Measurements from ENCODE around the gene IER3.
"Not testable (repeated sequence)": the region's sequence is repeated elsewhere in the genome, so short reads cannot be mapped to it uniquely, and the experiment has no call there.

IER3 gene

GRCh38 chr6:30777155-30777485, 32.8 kb upstream of the IER3 start:
- Mint-ChIP-seq H3K9me3 (no peaks in the 10 kb centered on the region), H3K4me3 (no peak overlapping the region), H3K27me3 (peaks cover 20% of the 10 kb centered on the region), H3K36me3 (peaks cover 8% of the 10 kb centered on the region), H3K4me1 (peaks cover 80% of the 10 kb centered on the region), H3K27ac (no peak overlapping the region)
- CTCF ChIA-PET, result interaction anchor here (0.6 kb wide), 2 partner anchors 14 to 1121 kb away, joined by 3 read pairs; no protein-coding TSS in a partner anchor
- DNase-seq, result no peak

- CTCF ChIA-PET, result interaction anchor here (0.6 kb wide), 2 partner anchors 14 to 1121 kb away, joined by 3 read pairs; no protein-coding TSS in a partner anchor
- Mint-ChIP-seq H3K27ac (no peak overlapping the region), H3K27me3 (peaks cover 18% of the 10 kb centered on the region), H3K4me3 (no peak overlapping the region), H3K9me3 (no peaks in the 10 kb centered on the region), H3K36me3 (peaks cover 8% of the 10 kb centered on the region), H3K4me1 (peaks cover 78% of the 10 kb centered on the region)
- DNase-seq, result no peak
Measured at GRCh38 chr6:30776390-30777154, 32.2 kb upstream of the IER3 start.

GRCh38 chr6:30775104-30775503, 30.8 kb upstream of the IER3 start:
- H3K4me3 Mint-ChIP-seq, result no peak overlapping the region
- CTCF ChIA-PET, result no interaction called here
- H3K4me1 Mint-ChIP-seq, result peaks cover 75% of the 10 kb centered on the region
- no peaks in the 10 kb centered on the region for H3K9me3 Mint-ChIP-seq
- no peak overlapping the region for H3K27ac Mint-ChIP-seq
- H3K27me3 Mint-ChIP-seq, result peaks cover 13% of the 10 kb centered on the region
- peaks cover 3% of the 10 kb centered on the region for H3K36me3 Mint-ChIP-seq
- no peak for DNase-seq

GRCh38 chr6:30774701-30775100, 30.4 kb upstream of the IER3 start:
- CTCF ChIA-PET, result no interaction called here
- H3K27me3 Mint-ChIP-seq, result peaks cover 9% of the 10 kb centered on the region
- peaks cover 3% of the 10 kb centered on the region for H3K36me3 Mint-ChIP-seq
- DNase-seq, result no peak
- H3K4me1 Mint-ChIP-seq, result peaks cover 75% of the 10 kb centered on the region
- H3K9me3 Mint-ChIP-seq, result no peaks in the 10 kb centered on the region
- peak overlapping the region; percentile 39 for H3K27ac Mint-ChIP-seq
- H3K4me3 Mint-ChIP-seq, result no peak overlapping the region

GRCh38 chr6:30770592-30770991, 26.2 kb upstream of the IER3 start:
- Mint-ChIP-seq H3K4me1 (peaks cover 75% of the 10 kb centered on the region), H3K27ac (peak overlapping the region; percentile 56), H3K9me3 (no peaks in the 10 kb centered on the region), H3K36me3 (peaks cover 3% of the 10 kb centered on the region), H3K4me3 (no peak overlapping the region), H3K27me3 (peaks cover 7% of the 10 kb centered on the region)
- CTCF ChIA-PET, result interaction anchor here (1.1 kb wide), 1 partner anchor 57 kb away, joined by 3 read pairs; no protein-coding TSS in a partner anchor
- DNase-seq, result no peak

GRCh38 chr6:30769853-30770524, 25.6 kb upstream of the IER3 start:
- peaks cover 7% of the 10 kb centered on the region for H3K27me3 Mint-ChIP-seq
- H3K4me3 Mint-ChIP-seq, result peak overlapping the region; percentile 55
- H3K4me1 Mint-ChIP-seq, result peaks cover 75% of the 10 kb centered on the region
- H3K27ac Mint-ChIP-seq, result peak overlapping the region; percentile 85
- CTCF ChIA-PET, result interaction anchor here (1.1 to 1.7 kb wide), 3 partner anchors 19 to 57 kb away, joined by 3 to 5 read pairs (median 4); no protein-coding TSS in a partner anchor
- peaks cover 3% of the 10 kb centered on the region for H3K36me3 Mint-ChIP-seq
- no peak for DNase-seq
- no peaks in the 10 kb centered on the region for H3K9me3 Mint-ChIP-seq

- DNase-seq, result peak; percentile 81
- H3K9me3 Mint-ChIP-seq, result no peaks in the 10 kb centered on the region
- peaks cover 3% of the 10 kb centered on the region for H3K36me3 Mint-ChIP-seq
- peaks cover 7% of the 10 kb centered on the region for H3K27me3 Mint-ChIP-seq
- H3K4me3 Mint-ChIP-seq, result peak overlapping the region; percentile 55
- peaks cover 80% of the 10 kb centered on the region for H3K4me1 Mint-ChIP-seq
- CTCF ChIA-PET, result interaction anchor here (1.1 to 2.0 kb wide), 4 partner anchors 19 to 58 kb away, joined by 3 to 7 read pairs (median 4); partner anchors contain the start of gene IER3
- H3K27ac Mint-ChIP-seq, result peak overlapping the region; percentile 85
Measured at GRCh38 chr6:30769088-30769852, 24.9 kb upstream of the IER3 start.

GRCh38 chr6:30768634-30769087, 24.3 kb upstream of the IER3 start:
- H3K4me1 Mint-ChIP-seq, result peaks cover 81% of the 10 kb centered on the region
- H3K27me3 Mint-ChIP-seq, result peaks cover 7% of the 10 kb centered on the region
- H3K9me3 Mint-ChIP-seq, result no peaks in the 10 kb centered on the region
- peak overlapping the region; percentile 85 for H3K27ac Mint-ChIP-seq
- CTCF ChIA-PET, result interaction anchor here (1.2 to 2.0 kb wide), 3 partner anchors 20 to 46 kb away, joined by 4 to 7 read pairs (median 5); partner anchors contain the start of gene IER3
- DNase-seq, result no peak
- H3K4me3 Mint-ChIP-seq, result peak overlapping the region; percentile 55
- peaks cover 3% of the 10 kb centered on the region for H3K36me3 Mint-ChIP-seq

- H3K36me3 Mint-ChIP-seq, result peaks cover 3% of the 10 kb centered on the region
- H3K4me1 Mint-ChIP-seq, result peaks cover 80% of the 10 kb centered on the region
- CTCF ChIA-PET, result interaction anchor here (0.6 to 2.0 kb wide), 3 partner anchors 21 to 150 kb away, joined by 3 to 7 read pairs (median 3); partner anchors contain the start of genes IER3 and MRPS18B
- peaks cover 7% of the 10 kb centered on the region for H3K27me3 Mint-ChIP-seq
- no peak overlapping the region for H3K4me3 Mint-ChIP-seq
- no peak overlapping the region for H3K27ac Mint-ChIP-seq
- no peaks in the 10 kb centered on the region for H3K9me3 Mint-ChIP-seq
- no peak for DNase-seq
Measured at GRCh38 chr6:30767944-30768301, 23.6 kb upstream of the IER3 start.

GRCh38 chr6:30767158-30767943, 23.0 kb upstream of the IER3 start:
- H3K4me3 Mint-ChIP-seq, result no peak overlapping the region
- DNase-seq, result peak; percentile 28
- H3K27me3 Mint-ChIP-seq, result peaks cover 7% of the 10 kb centered on the region
- CTCF ChIA-PET, result interaction anchor here (0.6 to 2.0 kb wide), 3 partner anchors 20 to 150 kb away, joined by 3 to 7 read pairs (median 3); partner anchors contain the start of genes IER3 and MRPS18B
- H3K4me1 Mint-ChIP-seq, result peaks cover 75% of the 10 kb centered on the region
- no peaks in the 10 kb centered on the region for H3K9me3 Mint-ChIP-seq
- peaks cover 2% of the 10 kb centered on the region for H3K36me3 Mint-ChIP-seq
- H3K27ac Mint-ChIP-seq, result peak overlapping the region; percentile 2

GRCh38 chr6:30766461-30767157, 22.3 kb upstream of the IER3 start:
- Mint-ChIP-seq H3K27ac (no peak overlapping the region), H3K27me3 (peaks cover 4% of the 10 kb centered on the region), H3K36me3 (no peaks in the 10 kb centered on the region), H3K9me3 (no peaks in the 10 kb centered on the region), H3K4me3 (no peak overlapping the region), H3K4me1 (peaks cover 69% of the 10 kb centered on the region)
- CTCF ChIA-PET, result no interaction called here
- no peak for DNase-seq

GRCh38 chr6:30765495-30765894, 21.1 kb upstream of the IER3 start:
- DNase-seq, H3K4me3 Mint-ChIP-seq, H3K27me3 Mint-ChIP-seq, CTCF ChIA-PET, H3K9me3 Mint-ChIP-seq, H3K36me3 Mint-ChIP-seq, H3K27ac Mint-ChIP-seq: not testable (repeated sequence)
- H3K4me1 Mint-ChIP-seq, result peaks cover 62% of the 10 kb centered on the region
